ENCODE data around the gene CPLANE2.

The CPLANE2 gene

DNA sequence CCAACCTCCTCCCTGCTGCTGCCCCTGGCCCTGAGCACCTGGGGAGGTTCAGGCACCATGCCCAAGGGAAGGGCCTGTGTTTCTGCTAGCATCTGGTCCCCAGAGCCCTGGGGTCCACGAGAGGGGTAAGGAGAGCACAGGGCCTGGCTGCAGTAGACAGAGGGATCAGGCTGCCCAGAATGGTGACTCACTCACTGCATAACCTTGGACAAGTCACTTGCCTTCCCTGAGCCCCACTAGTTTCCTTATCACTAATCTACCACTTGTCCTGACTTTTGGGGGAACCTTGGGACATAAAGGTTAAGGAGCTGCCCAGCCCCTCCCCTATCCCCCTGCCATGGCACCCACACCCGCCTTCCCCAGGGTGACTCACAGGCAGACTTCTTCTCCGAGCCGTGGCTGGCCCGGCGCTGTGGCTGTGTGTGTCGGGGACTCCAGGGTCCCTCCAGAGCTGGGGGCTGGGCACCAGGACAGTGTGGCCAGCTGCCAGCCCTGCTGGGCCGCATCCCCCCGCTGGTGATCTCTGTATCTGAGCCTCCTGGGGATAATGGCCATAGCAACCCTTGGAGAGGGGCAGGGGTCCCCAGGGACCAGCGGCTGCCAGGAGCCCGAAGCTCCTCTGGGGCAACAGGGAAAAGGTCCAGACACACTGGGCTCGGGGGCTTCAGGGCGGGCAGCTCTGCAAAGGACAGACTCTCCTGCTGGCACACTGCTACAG is 28.6 kb downstream of the CPLANE2 start:
- H3K4me3 ChIP-seq (ENCODE audit: low read depth, low read length), result no peak overlapping the region
- in situ Hi-C loops (cut with HindIII; ENCODE audit: low sequenced_read_pairs), result no loop called here
- DNase-seq (ENCODE audit: low read depth, low spot score), result no peak
- TF ChIP-seq, protein P1, sequence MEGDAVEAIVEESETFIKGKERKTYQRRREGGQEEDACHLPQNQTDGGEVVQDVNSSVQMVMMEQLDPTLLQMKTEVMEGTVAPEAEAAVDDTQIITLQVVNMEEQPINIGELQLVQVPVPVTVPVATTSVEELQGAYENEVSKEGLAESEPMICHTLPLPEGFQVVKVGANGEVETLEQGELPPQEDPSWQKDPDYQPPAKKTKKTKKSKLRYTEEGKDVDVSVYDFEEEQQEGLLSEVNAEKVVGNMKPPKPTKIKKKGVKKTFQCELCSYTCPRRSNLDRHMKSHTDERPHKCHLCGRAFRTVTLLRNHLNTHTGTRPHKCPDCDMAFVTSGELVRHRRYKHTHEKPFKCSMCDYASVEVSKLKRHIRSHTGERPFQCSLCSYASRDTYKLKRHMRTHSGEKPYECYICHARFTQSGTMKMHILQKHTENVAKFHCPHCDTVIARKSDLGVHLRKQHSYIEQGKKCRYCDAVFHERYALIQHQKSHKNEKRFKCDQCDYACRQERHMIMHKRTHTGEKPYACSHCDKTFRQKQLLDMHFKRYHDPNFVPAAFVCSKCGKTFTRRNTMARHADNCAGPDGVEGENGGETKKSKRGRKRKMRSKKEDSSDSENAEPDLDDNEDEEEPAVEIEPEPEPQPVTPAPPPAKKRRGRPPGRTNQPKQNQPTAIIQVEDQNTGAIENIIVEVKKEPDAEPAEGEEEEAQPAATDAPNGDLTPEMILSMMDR (IDR thresholded peaks at IDR 0.05; ENCODE audit: low read depth, low read length), result no peak

DNA sequence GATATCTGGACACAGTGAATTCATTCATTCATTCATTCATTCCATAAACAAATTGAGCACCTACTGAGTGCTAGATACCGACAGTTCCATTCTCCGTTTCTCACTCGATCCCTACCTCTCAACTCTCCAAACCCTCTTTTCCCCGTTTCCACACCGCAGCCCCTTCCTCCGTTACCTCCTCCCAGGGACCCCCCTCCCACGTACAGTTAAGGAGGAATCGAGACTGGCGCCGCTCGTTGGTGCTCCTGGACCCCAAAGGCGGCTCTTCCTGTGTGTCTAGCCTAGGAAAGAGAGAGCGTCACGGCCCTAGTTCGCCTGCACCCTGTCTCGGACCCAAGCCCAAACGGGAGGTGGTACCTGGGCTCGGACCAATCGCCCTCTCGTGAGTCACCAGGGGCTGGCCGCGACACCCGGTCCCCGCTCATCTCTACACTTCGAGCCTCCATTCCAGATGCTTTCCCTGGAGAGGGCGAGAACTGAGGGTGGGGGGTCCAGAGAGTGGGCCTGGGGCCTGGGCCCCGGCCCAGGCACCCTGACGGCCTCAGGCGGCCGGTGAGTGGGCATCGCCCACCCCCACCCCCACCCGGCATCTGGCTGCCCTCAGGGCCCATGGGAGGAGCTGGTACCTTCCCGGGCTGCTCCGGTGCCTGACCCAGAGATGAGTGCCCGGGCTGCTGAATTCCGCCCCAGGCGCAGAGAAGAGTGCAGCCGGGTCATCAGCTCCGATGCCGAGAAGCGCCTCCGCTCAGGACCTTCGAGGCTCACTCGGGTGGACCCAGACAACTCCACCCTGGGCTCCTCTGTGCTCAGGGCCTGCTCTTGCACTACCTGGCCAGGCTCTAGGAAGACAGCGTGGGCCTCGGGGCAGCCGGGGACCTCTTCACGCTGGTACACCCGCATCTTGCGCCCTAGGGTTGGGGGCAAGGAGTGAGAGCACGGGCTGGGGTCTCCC is 29.4 kb downstream of the CPLANE2 start:
- TF ChIP-seq, protein P1 (IDR thresholded peaks at IDR 0.05; ENCODE audit: low read depth, low read length), result no peak
- peak overlapping the region; percentile 42 for H3K4me3 ChIP-seq (ENCODE audit: low read depth, low read length)
- in situ Hi-C loops (cut with HindIII; ENCODE audit: low sequenced_read_pairs), result no loop called here
- no peak for DNase-seq (ENCODE audit: low read depth, low spot score)

GRCh38 chr1:16206547-16207317 is 30.3 kb downstream of the CPLANE2 start:
- H3K4me3 ChIP-seq (ENCODE audit: low read depth, low read length), result peak overlapping the region; percentile 50
- in situ Hi-C loops (cut with HindIII; ENCODE audit: low sequenced_read_pairs), result no loop called here
- DNase-seq (ENCODE audit: low read depth, low spot score), result peak; percentile 99
- TF ChIP-seq, protein P1 (IDR thresholded peaks at IDR 0.05; ENCODE audit: low read depth, low read length), result no peak

- no peak for DNase-seq (ENCODE audit: low read depth, low spot score)
- H3K4me3 ChIP-seq (ENCODE audit: low read depth, low read length), result peak overlapping the region; percentile 50
- TF ChIP-seq, protein P1 (IDR thresholded peaks at IDR 0.05; ENCODE audit: low read depth, low read length), result no peak
- in situ Hi-C loops (cut with HindIII; ENCODE audit: low sequenced_read_pairs), result no loop called here
These were observed 31.0 kb downstream of the CPLANE2 start for GRCh38 chr1:16205891-16206546.

DNA sequence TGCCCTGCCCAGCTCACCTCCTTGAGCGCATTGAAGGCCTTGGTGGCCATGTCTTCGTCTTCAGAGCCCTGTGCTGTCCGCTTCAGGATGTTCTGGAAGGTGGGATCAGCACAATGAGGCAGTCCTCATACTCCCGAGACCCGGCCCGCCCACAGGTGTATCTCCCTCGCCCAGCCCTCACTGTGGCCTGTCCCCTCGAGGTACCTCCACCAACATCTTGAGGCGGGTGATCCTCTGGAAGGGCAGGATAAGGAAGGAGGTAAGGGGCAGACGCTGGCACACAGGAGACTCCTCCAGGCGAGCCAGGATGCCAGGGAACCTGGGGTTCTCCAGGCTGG is 31.7 kb downstream of the CPLANE2 start:
- no peak overlapping the region for H3K4me3 ChIP-seq (ENCODE audit: low read depth, low read length)
- in situ Hi-C loops (cut with HindIII; ENCODE audit: low sequenced_read_pairs), result no loop called here
- DNase-seq (ENCODE audit: low read depth, low spot score), result no peak
- TF ChIP-seq, protein P1 (IDR thresholded peaks at IDR 0.05; ENCODE audit: low read depth, low read length), result no peak

Measured in astrocyte of the spinal cord (primary cell).